Keratinocyte (primary cell): ENCODE measurements around the gene TREML1. TPM values are rescaled to one million over a fixed set of nuclear protein-coding genes. Genes with fewer than 3 reads are reported as not detected.

Source experiments
- DNase-seq: peaks from one replicate; pipeline ENCODE4 v3.0.0-alpha.2; 2011; ENCODE audit warnings: low read depth, missing footprints, low spot score
- FAIRE-seq: peaks from 2 replicates; lab custom pipeline; 2011; peaks lifted over from hg19 to GRCh38; lab: Jason Lieb, UNC
- H2AFZ ChIP-seq: 2 replicates; pipeline ENCODE4 v1.6.0; 2012; ENCODE audit warnings: low read length, control low read depth, inconsistent platforms; ENCODE audit not compliant: control insufficient read depth
- H3K27ac ChIP-seq: 2 replicates; pipeline ENCODE4 v1.5.1; 2011; ENCODE audit warnings: low read length; ENCODE audit not compliant: control insufficient read depth, insufficient read depth
- H3K27me3 ChIP-seq: 3 replicates; pipeline ENCODE4 v1.6.0; 2011; ENCODE audit warnings: low read length; ENCODE audit not compliant: control insufficient read depth, insufficient read depth; ENCODE audit errors: extremely low read depth
- H3K36me3 ChIP-seq, 2 experiments: 2 replicates in 1 of 2; 3 replicates in 1 of 2; pipeline ENCODE4 v1.5.1; 2011; ENCODE audit warnings: low read length in 2 of 2, mild to moderate bottlenecking in 1 of 2; ENCODE audit not compliant: control insufficient read depth in 2 of 2, insufficient read depth in 2 of 2; ENCODE audit errors: extremely low read depth in 1 of 2
- H3K4me1 ChIP-seq: 3 replicates; pipeline ENCODE4 v1.5.1; 2011; ENCODE audit warnings: low read length; ENCODE audit not compliant: control insufficient read depth, insufficient read depth; ENCODE audit errors: extremely low read depth
- H3K4me2 ChIP-seq: 3 replicates; pipeline ENCODE4 v1.6.0; 2011; ENCODE audit warnings: low read depth, low read length; ENCODE audit not compliant: control insufficient read depth, insufficient read depth; ENCODE audit errors: extremely low read depth
- H3K4me3 ChIP-seq, 3 experiments: fragments of 200-600 bp in 1 of 3; sonication (generic) in 1 of 3; 2 replicates in 2 of 3; 3 replicates in 1 of 3; pipeline ENCODE4 v1.5.1; 2011 to 2016; ENCODE audit warnings: low read length in 3 of 3, mild to moderate bottlenecking in 3 of 3, control low read depth in 2 of 3, inconsistent platforms in 1 of 3, low read depth in 1 of 3, mixed read lengths in 1 of 3, mixed run types in 1 of 3, moderate library complexity in 1 of 3; ENCODE audit not compliant: control insufficient read depth in 2 of 3, insufficient read depth in 2 of 3; ENCODE audit errors: extremely low read depth in 1 of 3
- H3K79me2 ChIP-seq: 2 replicates; pipeline ENCODE4 v1.6.0; 2012; ENCODE audit warnings: low read length; ENCODE audit not compliant: control insufficient read depth, insufficient read depth
- H3K9ac ChIP-seq: 3 replicates; pipeline ENCODE4 v1.6.0; 2011; ENCODE audit warnings: low read length; ENCODE audit not compliant: control insufficient read depth, insufficient read depth; ENCODE audit errors: extremely low read depth
- H3K9me1 ChIP-seq: 3 replicates; pipeline ENCODE4 v1.6.0; 2011; ENCODE audit warnings: low read length; ENCODE audit not compliant: control insufficient read depth, insufficient read depth; ENCODE audit errors: extremely low read depth
- H3K9me3 ChIP-seq: 2 replicates; pipeline ENCODE4 v1.5.1; 2012; ENCODE audit warnings: low read depth, low read length; ENCODE audit not compliant: control insufficient read depth
- H4K20me1 ChIP-seq: 3 replicates; pipeline ENCODE4 v1.6.0; 2011; ENCODE audit warnings: low read length; ENCODE audit not compliant: control insufficient read depth, insufficient read depth; ENCODE audit errors: extremely low read depth
- CTCF ChIP-seq, 3 experiments: IDR thresholded peaks in 1 of 3; conservative IDR thresholded peaks in 1 of 3; optimal IDR thresholded peaks in 1 of 3; 2 replicates in 2 of 3; 3 replicates in 1 of 3; pipeline versions ENCODE3 to v1.5.1; 2011; ENCODE audit warnings: low read length in 3 of 3, mild to moderate bottlenecking in 3 of 3, moderate library complexity in 2 of 3, control low read depth in 1 of 3, inconsistent platforms in 1 of 3; ENCODE audit not compliant: insufficient read depth in 2 of 3; ENCODE audit errors: extremely low read depth in 1 of 3
- EZH2 ChIP-seq: IDR thresholded peaks from one replicate; pipeline ENCODE4 v1.6.1; 2012; ENCODE audit warnings: inconsistent platforms, mild to moderate bottlenecking, low read length, moderate library complexity
- dilution Hi-C: fragments of 300-500 bp; cut with MboI; formaldehyde crosslinking; loops from one replicate; pipeline ENCODE4 v1.7.0; 2020; ENCODE audit warnings: low sequenced_read_pairs; ENCODE audit not compliant: extremely low pct_ligation_motif_present
- polyA plus RNA-seq, 5 experiments: library from polyadenylated mRNA; depleted of rRNA in 3 of 5; stranded (reverse) in 3 of 5; stranded (forward) in 1 of 5; unstranded in 1 of 5; fragments of >200 nt; gene quantifications; 1 replicate in 1 of 5; 2 replicates in 3 of 5; 3 replicates in 1 of 5; pipeline versions ENCODE4 v1.2.1 to v1.2.3, GENCODE V29; 2011 to 2012; ENCODE audit warnings: missing spikeins in 2 of 5, low read depth in 1 of 5, low replicate concordance in 1 of 5

Gene TREML1
- polyA plus RNA-seq, 1 donor (not counting 4 experiments of a cell fraction or from before 2014, with no cell fraction given), result 0.26 TPM

GRCh38 chr6:41161851-41162552 lies 7.9 kb upstream of the TREML1 start:
- H3K36me3 ChIP-seq, result no peaks in the 10 kb centered on the region
- no peak for DNase-seq
- H3K4me3 ChIP-seq, result no peak overlapping the region
- H3K9me1 ChIP-seq, result no peaks in the 10 kb centered on the region
- H3K9ac ChIP-seq, result no peak overlapping the region
- no peak overlapping the region for H3K4me2 ChIP-seq
- dilution Hi-C loops, result no loop called here
- H3K4me1 ChIP-seq, result peaks cover 11% of the 10 kb centered on the region
- no peaks in the 10 kb centered on the region for H3K27me3 ChIP-seq
- no peak overlapping the region for H2AFZ ChIP-seq
- H3K9me3 ChIP-seq, result no peaks in the 10 kb centered on the region
- H4K20me1 ChIP-seq, result no peaks in the 10 kb centered on the region
- no peaks in the 10 kb centered on the region for H3K79me2 ChIP-seq
- TF ChIP-seq CTCF (optimal IDR thresholded peaks at IDR 0.05 in 1 of 3, IDR thresholded peaks at IDR 0.05 in 1 of 3, conservative IDR thresholded peaks at IDR 0.05 in 1 of 3; ENCODE audit: extremely low read depth in 1 of 3, insufficient read depth in 2 of 3, low read length in 3 of 3) (no peak), EZH2 (no peak)
- H3K27ac ChIP-seq, result no peak overlapping the region
- no peak for FAIRE-seq

GRCh38 chr6:41161380-41161779 lies 7.2 kb upstream of the TREML1 start:
- Histone ChIP-seq H3K79me2 (no peaks in the 10 kb centered on the region), H3K27ac (no peak overlapping the region), H3K9ac (no peak overlapping the region), H3K36me3 (no peaks in the 10 kb centered on the region), H3K4me3 (no peak overlapping the region), H3K9me1 (no peaks in the 10 kb centered on the region), H3K4me2 (no peak overlapping the region), H3K9me3 (no peaks in the 10 kb centered on the region), H3K4me1 (peaks cover 11% of the 10 kb centered on the region), H3K27me3 (no peaks in the 10 kb centered on the region), H4K20me1 (no peaks in the 10 kb centered on the region), H2AFZ (no peak overlapping the region)
- dilution Hi-C loops, result no loop called here
- no peak for DNase-seq
- TF ChIP-seq EZH2, result no peak
- TF ChIP-seq CTCF (optimal IDR thresholded peaks at IDR 0.05 in 1 of 3, IDR thresholded peaks at IDR 0.05 in 1 of 3, conservative IDR thresholded peaks at IDR 0.05 in 1 of 3; ENCODE audit: extremely low read depth in 1 of 3, insufficient read depth in 2 of 3, low read length in 3 of 3), result no peak
- FAIRE-seq, result no peak
